ENCODE data around the gene ARHGEF19.

GRCh38 chr1:16209132-16209846 is 3.2 kb downstream of the ARHGEF19 start:
- TF ChIP-seq CTCF (conservative IDR thresholded peaks at IDR 0.05; ENCODE audit: low read length) (no peak), EZH2phosphoT487 (IDR thresholded peaks at IDR 0.05; ENCODE audit: borderline replicate concordance) (no peak)
